ENCODE results near the gene TUBB2A. TPM values are rescaled to one million over a fixed set of nuclear protein-coding genes. Genes with fewer than 3 reads are reported as not detected.
A peak's percentile ranks its signal among the peaks of the same experiment; 100 is the strongest.

TUBB2A gene
- total and polyA plus RNA-seq, 2 of the 13 experiments (the other 11 are each of a cell fraction or from before 2014, with no cell fraction given), result 35.3 to 106 TPM

DNA sequence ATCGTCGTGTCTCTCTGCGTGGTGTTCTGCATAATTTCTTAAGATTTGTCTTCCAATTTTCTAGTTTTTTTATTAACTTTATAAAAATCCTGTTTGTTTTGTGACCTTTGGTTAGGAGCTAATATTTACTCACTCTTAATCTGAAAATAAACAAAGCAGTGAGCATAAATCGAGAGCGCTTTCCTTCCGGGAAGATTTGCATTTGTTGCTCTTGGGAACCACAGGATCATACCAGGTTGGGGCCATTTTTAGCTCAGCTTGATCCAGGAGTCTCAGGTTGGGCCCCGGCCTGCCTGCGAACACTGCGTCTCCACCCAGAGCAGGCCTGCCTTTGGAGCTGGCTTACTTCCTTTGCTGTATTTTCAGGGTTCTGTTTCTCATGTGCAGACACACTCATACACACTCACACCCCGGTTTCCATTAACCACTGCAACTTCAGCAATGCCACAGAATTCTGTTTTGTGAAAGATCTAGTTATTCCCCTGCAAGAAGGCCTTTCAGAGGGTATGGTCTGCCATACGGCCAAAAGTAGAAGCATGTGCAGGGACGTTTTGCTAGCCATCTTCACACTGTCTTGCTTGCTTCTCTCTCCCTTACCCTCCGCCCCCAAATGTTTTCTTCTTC is 21.6 kb downstream of the TUBB2A start (continued):
- TF ChIP-seq, protein P1, sequence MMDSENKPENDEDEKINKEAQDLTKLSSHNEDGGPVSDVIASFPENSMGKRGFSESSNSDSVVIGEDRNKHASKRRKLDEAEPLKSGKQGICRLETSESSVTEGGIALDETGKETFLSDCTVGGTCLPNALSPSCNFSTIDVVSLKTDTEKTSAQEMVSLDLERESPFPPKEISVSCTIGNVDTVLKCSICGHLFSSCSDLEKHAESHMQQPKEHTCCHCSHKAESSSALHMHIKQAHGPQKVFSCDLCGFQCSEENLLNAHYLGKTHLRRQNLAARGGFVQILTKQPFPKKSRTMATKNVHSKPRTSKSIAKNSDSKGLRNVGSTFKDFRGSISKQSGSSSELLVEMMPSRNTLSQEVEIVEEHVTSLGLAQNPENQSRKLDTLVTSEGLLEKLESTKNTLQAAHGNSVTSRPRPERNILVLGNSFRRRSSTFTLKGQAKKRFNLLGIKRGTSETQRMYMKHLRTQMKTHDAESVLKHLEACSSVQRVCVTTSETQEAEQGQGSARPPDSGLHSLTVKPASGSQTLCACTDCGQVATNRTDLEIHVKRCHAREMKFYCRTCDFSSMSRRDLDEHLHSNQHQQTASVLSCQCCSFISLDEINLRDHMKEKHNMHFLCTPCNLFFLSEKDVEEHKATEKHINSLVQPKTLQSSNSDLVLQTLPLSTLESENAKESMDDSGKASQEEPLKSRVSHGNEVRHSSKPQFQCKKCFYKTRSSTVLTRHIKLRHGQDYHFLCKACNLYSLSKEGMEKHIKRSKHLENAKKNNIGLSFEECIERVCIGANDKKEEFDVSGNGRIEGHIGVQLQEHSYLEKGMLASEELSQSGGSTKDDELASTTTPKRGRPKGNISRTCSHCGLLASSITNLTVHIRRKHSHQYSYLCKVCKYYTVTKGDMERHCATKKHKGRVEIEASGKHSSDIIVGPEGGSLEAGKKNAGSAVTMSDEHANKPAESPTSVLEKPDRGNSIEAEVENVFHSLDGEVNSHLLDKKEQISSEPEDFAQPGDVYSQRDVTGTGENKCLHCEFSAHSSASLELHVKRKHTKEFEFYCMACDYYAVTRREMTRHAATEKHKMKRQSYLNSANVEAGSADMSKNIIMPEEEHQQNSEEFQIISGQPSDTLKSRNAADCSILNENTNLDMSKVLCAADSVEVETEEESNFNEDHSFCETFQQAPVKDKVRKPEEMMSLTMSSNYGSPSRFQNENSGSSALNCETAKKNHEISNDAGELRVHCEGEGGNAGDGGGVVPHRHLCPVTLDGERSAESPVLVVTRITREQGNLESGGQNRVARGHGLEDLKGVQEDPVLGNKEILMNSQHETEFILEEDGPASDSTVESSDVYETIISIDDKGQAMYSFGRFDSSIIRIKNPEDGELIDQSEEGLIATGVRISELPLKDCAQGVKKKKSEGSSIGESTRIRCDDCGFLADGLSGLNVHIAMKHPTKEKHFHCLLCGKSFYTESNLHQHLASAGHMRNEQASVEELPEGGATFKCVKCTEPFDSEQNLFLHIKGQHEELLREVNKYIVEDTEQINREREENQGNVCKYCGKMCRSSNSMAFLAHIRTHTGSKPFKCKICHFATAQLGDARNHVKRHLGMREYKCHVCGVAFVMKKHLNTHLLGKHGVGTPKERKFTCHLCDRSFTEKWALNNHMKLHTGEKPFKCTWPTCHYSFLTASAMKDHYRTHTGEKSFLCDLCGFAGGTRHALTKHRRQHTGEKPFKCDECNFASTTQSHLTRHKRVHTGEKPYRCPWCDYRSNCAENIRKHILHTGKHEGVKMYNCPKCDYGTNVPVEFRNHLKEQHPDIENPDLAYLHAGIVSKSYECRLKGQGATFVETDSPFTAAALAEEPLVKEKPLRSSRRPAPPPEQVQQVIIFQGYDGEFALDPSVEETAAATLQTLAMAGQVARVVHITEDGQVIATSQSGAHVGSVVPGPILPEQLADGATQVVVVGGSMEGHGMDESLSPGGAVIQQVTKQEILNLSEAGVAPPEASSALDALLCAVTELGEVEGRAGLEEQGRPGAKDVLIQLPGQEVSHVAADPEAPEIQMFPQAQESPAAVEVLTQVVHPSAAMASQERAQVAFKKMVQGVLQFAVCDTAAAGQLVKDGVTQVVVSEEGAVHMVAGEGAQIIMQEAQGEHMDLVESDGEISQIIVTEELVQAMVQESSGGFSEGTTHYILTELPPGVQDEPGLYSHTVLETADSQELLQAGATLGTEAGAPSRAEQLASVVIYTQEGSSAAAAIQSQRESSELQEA (CRISPR knock-in tag; IDR thresholded peaks at IDR 0.05; ENCODE audit: not compliant biosample characterization), result no peak
- TF ChIP-seq GABPA (IDR thresholded peaks at IDR 0.05; ENCODE audit: low read depth, low read length), result no peak
- 0 out of 2 replicates have a peak, but pooled peaks have one; percentile 32 for TF ChIP-seq GABPA (CRISPR knock-in tag; IDR thresholded peaks at IDR 0.05; ENCODE audit: low read depth)
- TF ChIP-seq ZNF879 (CRISPR knock-in tag; IDR thresholded peaks at IDR 0.05), result no peak
- no peak for TF ChIP-seq GPBP1L1 (CRISPR knock-in tag; IDR thresholded peaks at IDR 0.05)
- peak; percentile 36; the same call in 1 of the 2 replicates for TF ChIP-seq ZMYM4 (CRISPR knock-in tag; IDR thresholded peaks at IDR 0.05)
- no peak for TF ChIP-seq SRSF1 (optimal IDR thresholded peaks at IDR 0.05; ENCODE audit: low read depth, low read length)
- TF ChIP-seq ZNF549 (CRISPR knock-in tag; IDR thresholded peaks at IDR 0.05), result no peak
- TF ChIP-seq, protein P2, sequence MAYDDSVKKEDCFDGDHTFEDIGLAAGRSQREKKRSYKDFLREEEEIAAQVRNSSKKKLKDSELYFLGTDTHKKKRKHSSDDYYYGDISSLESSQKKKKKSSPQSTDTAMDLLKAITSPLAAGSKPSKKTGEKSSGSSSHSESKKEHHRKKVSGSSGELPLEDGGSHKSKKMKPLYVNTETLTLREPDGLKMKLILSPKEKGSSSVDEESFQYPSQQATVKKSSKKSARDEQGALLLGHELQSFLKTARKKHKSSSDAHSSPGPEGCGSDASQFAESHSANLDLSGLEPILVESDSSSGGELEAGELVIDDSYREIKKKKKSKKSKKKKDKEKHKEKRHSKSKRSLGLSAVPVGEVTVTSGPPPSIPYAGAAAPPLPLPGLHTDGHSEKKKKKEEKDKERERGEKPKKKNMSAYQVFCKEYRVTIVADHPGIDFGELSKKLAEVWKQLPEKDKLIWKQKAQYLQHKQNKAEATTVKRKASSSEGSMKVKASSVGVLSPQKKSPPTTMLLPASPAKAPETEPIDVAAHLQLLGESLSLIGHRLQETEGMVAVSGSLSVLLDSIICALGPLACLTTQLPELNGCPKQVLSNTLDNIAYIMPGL (CRISPR knock-in tag; IDR thresholded peaks at IDR 0.05; ENCODE audit: borderline replicate concordance in 1 of 2, low read depth in 1 of 2), result 0 out of 4 replicates have a peak, but pooled peaks of 1 of the 2 experiments have one; percentile 12
- TF ChIP-seq, protein P3, sequence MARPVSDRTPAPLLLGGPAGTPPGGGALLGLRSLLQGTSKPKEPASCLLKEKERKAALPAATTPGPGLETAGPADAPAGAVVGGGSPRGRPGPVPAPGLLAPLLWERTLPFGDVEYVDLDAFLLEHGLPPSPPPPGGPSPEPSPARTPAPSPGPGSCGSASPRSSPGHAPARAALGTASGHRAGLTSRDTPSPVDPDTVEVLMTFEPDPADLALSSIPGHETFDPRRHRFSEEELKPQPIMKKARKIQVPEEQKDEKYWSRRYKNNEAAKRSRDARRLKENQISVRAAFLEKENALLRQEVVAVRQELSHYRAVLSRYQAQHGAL (CRISPR knock-in tag; IDR thresholded peaks at IDR 0.05; ENCODE audit: not compliant biosample characterization), result no peak
- peak; percentile 61; the same call in 1 of the 2 replicates for TF ChIP-seq ZNF335 (CRISPR knock-in tag; IDR thresholded peaks at IDR 0.05)
- TF ChIP-seq STAT5B (CRISPR knock-in tag; IDR thresholded peaks at IDR 0.05), result peak; percentile 61; the same call in 1 of the 2 replicates
- TF ChIP-seq, protein P4, sequence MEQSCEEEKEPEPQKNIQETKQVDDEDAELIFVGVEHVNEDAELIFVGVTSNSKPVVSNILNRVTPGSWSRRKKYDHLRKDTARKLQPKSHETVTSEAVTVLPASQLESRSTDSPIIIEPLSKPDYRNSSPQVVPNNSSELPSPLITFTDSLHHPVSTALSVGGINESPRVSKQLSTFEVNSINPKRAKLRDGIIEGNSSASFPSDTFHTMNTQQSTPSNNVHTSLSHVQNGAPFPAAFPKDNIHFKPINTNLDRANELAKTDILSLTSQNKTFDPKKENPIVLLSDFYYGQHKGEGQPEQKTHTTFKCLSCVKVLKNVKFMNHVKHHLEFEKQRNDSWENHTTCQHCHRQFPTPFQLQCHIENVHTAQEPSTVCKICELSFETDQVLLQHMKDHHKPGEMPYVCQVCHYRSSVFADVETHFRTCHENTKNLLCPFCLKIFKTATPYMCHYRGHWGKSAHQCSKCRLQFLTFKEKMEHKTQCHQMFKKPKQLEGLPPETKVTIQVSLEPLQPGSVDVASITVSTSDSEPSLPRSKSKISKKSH (CRISPR knock-in tag; IDR thresholded peaks at IDR 0.05; ENCODE audit: borderline replicate concordance), result no peak
- TF ChIP-seq ZNF33B (CRISPR knock-in tag; IDR thresholded peaks at IDR 0.05), result no peak

Data from HepG2 (cell line).